ENCODE results near the gene EFL1. TPM values are rescaled to one million over a fixed set of nuclear protein-coding genes. Genes with fewer than 3 reads are reported as not detected.

Gene EFL1
- polyA plus RNA-seq, 1 donor from 2014 or later, result 16.8 TPM

DNA sequence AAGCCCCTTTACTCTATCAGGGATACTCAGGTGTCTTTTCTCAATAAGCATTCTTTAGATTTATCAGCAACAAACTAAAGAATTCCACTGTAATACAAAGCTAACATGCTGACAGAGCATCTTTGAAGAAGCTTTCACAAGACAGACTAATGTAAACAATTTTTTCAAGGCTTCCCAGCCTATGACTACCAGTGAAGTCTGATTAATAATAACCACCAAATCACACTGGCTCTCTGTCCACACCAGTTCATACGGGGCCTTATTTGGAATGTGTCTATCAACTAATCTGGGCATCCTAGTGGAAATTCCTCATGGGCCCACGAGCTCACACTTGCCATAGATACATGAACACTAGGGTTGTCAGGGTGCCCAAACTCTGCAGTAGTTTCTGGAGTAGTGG, 84.5 kb downstream of the EFL1 start:
- no peaks in the 10 kb centered on the region for H3K36me3 ChIP-seq (ENCODE audit: insufficient read depth, low read length)
- H3K9me3 ChIP-seq (ENCODE audit: low read length), result no peaks in the 10 kb centered on the region
- H3F3A ChIP-seq (ENCODE audit: insufficient read depth, low read length, poor library complexity, severe bottlenecking), result no peaks in the 10 kb centered on the region
- no peaks in the 10 kb centered on the region for H4K20me1 ChIP-seq (ENCODE audit: insufficient read depth)
- no peaks in the 10 kb centered on the region for H3K79me2 ChIP-seq (replicated peaks; ENCODE audit: insufficient read depth, low read length)
- no peaks in the 10 kb centered on the region for H3K9me2 ChIP-seq (ENCODE audit: insufficient read depth, low read length)
- no peak overlapping the region for H3K4me3 ChIP-seq (ENCODE audit: low read length)
- no peak overlapping the region for H3K4me2 ChIP-seq (ENCODE audit: low read length)
- H3K9ac ChIP-seq (ENCODE audit: low read length), result no peak overlapping the region
- no peak overlapping the region for H2AFZ ChIP-seq (ENCODE audit: low read depth, low read length)
- H3K27me3 ChIP-seq (ENCODE audit: insufficient read depth, low read depth, low read length), result no peaks in the 10 kb centered on the region
- H3K27ac ChIP-seq (ENCODE audit: low read length), result no peak overlapping the region
- TF ChIP-seq TAF1 (IDR thresholded peaks at IDR 0.05; ENCODE audit: low read depth) (no peak), EZH2 (IDR thresholded peaks at IDR 0.05; ENCODE audit: borderline replicate concordance, insufficient read depth, low read length, poor library complexity, severe bottlenecking) (no peak), SMC3 (conservative IDR thresholded peaks at IDR 0.05; ENCODE audit: poor library complexity) (no peak), EP300 (conservative IDR thresholded peaks at IDR 0.05; ENCODE audit: poor library complexity, severe bottlenecking) (no peak), POLR2AphosphoS5 (IDR thresholded peaks at IDR 0.05) (no peak), CTCF (IDR thresholded peaks at IDR 0.05; ENCODE audit: poor library complexity, severe bottlenecking) (no peak), MXI1 (conservative IDR thresholded peaks at IDR 0.05; ENCODE audit: poor library complexity, severe bottlenecking) (no peak), RAD21 (conservative IDR thresholded peaks at IDR 0.05) (no peak)
- TF ChIP-seq, protein P1, sequence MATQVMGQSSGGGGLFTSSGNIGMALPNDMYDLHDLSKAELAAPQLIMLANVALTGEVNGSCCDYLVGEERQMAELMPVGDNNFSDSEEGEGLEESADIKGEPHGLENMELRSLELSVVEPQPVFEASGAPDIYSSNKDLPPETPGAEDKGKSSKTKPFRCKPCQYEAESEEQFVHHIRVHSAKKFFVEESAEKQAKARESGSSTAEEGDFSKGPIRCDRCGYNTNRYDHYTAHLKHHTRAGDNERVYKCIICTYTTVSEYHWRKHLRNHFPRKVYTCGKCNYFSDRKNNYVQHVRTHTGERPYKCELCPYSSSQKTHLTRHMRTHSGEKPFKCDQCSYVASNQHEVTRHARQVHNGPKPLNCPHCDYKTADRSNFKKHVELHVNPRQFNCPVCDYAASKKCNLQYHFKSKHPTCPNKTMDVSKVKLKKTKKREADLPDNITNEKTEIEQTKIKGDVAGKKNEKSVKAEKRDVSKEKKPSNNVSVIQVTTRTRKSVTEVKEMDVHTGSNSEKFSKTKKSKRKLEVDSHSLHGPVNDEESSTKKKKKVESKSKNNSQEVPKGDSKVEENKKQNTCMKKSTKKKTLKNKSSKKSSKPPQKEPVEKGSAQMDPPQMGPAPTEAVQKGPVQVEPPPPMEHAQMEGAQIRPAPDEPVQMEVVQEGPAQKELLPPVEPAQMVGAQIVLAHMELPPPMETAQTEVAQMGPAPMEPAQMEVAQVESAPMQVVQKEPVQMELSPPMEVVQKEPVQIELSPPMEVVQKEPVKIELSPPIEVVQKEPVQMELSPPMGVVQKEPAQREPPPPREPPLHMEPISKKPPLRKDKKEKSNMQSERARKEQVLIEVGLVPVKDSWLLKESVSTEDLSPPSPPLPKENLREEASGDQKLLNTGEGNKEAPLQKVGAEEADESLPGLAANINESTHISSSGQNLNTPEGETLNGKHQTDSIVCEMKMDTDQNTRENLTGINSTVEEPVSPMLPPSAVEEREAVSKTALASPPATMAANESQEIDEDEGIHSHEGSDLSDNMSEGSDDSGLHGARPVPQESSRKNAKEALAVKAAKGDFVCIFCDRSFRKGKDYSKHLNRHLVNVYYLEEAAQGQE (IDR thresholded peaks at IDR 0.05; ENCODE audit: borderline replicate concordance), result no peak

GRCh38 chr15:82177291-82178010, 85.1 kb downstream of the EFL1 start:
- no peak overlapping the region for H3K4me2 ChIP-seq (ENCODE audit: low read length)
- H4K20me1 ChIP-seq (ENCODE audit: insufficient read depth), result no peaks in the 10 kb centered on the region
- H2AFZ ChIP-seq (ENCODE audit: low read depth, low read length), result no peak overlapping the region
- no peak overlapping the region for H3K4me3 ChIP-seq (ENCODE audit: low read length)
- H3F3A ChIP-seq (ENCODE audit: insufficient read depth, low read length, poor library complexity, severe bottlenecking), result no peaks in the 10 kb centered on the region
- H3K9me3 ChIP-seq (ENCODE audit: low read length), result no peaks in the 10 kb centered on the region
- H3K27me3 ChIP-seq (ENCODE audit: insufficient read depth, low read depth, low read length), result no peaks in the 10 kb centered on the region
- no peaks in the 10 kb centered on the region for H3K79me2 ChIP-seq (replicated peaks; ENCODE audit: insufficient read depth, low read length)
- no peaks in the 10 kb centered on the region for H3K36me3 ChIP-seq (ENCODE audit: insufficient read depth, low read length)
- TF ChIP-seq SMC3 (conservative IDR thresholded peaks at IDR 0.05; ENCODE audit: poor library complexity) (no peak), TAF1 (IDR thresholded peaks at IDR 0.05; ENCODE audit: low read depth) (no peak), POLR2AphosphoS5 (IDR thresholded peaks at IDR 0.05) (no peak), RAD21 (conservative IDR thresholded peaks at IDR 0.05) (no peak), EP300 (conservative IDR thresholded peaks at IDR 0.05; ENCODE audit: poor library complexity, severe bottlenecking) (no peak), CTCF (IDR thresholded peaks at IDR 0.05; ENCODE audit: poor library complexity, severe bottlenecking) (no peak), EZH2 (IDR thresholded peaks at IDR 0.05; ENCODE audit: borderline replicate concordance, insufficient read depth, low read length, poor library complexity, severe bottlenecking) (no peak), MXI1 (conservative IDR thresholded peaks at IDR 0.05; ENCODE audit: poor library complexity, severe bottlenecking) (no peak)
- TF ChIP-seq, protein P1 (IDR thresholded peaks at IDR 0.05; ENCODE audit: borderline replicate concordance), result no peak
- no peak overlapping the region for H3K9ac ChIP-seq (ENCODE audit: low read length)
- H3K9me2 ChIP-seq (ENCODE audit: insufficient read depth, low read length), result no peaks in the 10 kb centered on the region
- H3K27ac ChIP-seq (ENCODE audit: low read length), result no peak overlapping the region
